T-helper 17 cell (primary cell): ENCODE measurements around the gene DUSP11. TPM values are rescaled to one million over a fixed set of nuclear protein-coding genes. Genes with fewer than 3 reads are reported as not detected.
"Not testable (repeated sequence)": the region's sequence is repeated elsewhere in the genome, so short reads cannot be mapped to it uniquely, and the experiment has no call there.

Experiments
- ATAC-seq: fragments of 150-1000 bp; cut with Tn5 transposase; 2 replicates; pipeline ENCODE4 v1.10.0; 2021; ENCODE audit warnings: mild to moderate bottlenecking, moderate library complexity
- DNase-seq, 3 donors: peaks; one replicate each; pipeline versions ENCODE4 v3.0.0 to v3.0.0-alpha.2; 2020 to 2021
- H3K9me3 ChIP-seq: one replicate; pipeline ENCODE4 v1.7.0; 2013; ENCODE audit warnings: low read length, mild to moderate bottlenecking; ENCODE audit not compliant: control insufficient read depth, poor library complexity, severe bottlenecking
- H3K27ac Mint-ChIP-seq: one replicate; pipeline ENCODE4 v1.8.0; 2022; ENCODE audit warnings: mild to moderate bottlenecking, moderate library complexity, mixed read lengths
- H3K27me3 Mint-ChIP-seq: one replicate; pipeline ENCODE4 v1.8.0; 2022; ENCODE audit warnings: mixed read lengths
- H3K36me3 Mint-ChIP-seq: one replicate; pipeline ENCODE4 v1.8.0; 2022; ENCODE audit warnings: low read depth, mixed read lengths
- H3K4me1 Mint-ChIP-seq: one replicate; pipeline ENCODE4 v1.8.0; 2022; ENCODE audit warnings: mild to moderate bottlenecking, mixed read lengths
- H3K4me3 Mint-ChIP-seq: one replicate; pipeline ENCODE4 v1.8.0; 2022; ENCODE audit warnings: mild to moderate bottlenecking, moderate library complexity, mixed read lengths
- total RNA-seq, 4 donors: library from RNA in 2 of 4; stranded (reverse) in 2 of 4; gene quantifications; one replicate each; pipeline ENCODE4 v1.2.3 and lab custom pipeline; 2022 to 2026

DUSP11 gene
- total RNA-seq, 2 donors from 2014 or later: 35.6 to 44.9 TPM

DNA sequence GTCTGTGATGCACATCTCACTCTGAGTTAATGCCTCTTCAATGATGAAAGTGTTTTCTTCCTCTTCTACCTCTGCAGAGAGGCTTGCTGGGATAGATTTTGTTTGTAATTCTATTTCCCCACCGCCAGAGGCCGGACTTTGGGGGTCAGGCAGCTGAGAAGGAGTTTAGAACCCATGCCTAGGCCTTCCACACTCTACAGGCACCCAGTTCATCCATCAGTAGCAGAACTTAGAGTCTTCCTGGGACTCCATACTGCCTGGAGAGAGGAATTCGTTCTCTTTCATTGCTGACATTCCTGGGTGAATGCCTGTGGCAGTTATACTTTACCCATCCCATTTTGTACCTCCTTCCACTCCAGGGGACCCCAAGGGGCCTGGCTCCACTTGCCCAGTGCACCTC lies 51.9 kb downstream of the DUSP11 start:
- Mint-ChIP-seq H3K4me1 (no peaks in the 10 kb centered on the region), H3K27ac (no peak overlapping the region), H3K36me3 (peaks cover 6% of the 10 kb centered on the region), H3K27me3 (no peaks in the 10 kb centered on the region), H3K4me3 (no peak overlapping the region)
- DNase-seq: no peak
- ATAC-seq: no peak
- H3K9me3 ChIP-seq: no peaks in the 10 kb centered on the region

DNA sequence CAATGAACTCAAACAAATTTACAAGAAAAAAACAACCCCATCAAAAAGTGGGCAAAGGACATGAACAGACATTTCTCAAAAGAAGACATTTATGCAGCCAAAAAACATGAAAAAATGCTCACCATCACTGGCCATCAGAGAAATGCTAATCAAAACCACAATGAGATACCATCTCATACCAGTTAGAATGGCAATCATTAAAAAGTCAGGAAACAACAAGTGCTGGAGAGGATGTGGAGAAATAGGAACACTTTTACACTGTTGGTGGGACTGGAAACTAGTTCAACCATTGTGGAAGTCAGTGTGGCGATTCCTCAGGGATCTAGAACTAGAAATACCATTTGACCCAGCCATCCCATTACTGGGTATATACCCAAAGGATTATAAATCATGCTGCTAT lies 53.2 kb downstream of the DUSP11 start:
- ATAC-seq: not testable (repeated sequence)

DNA sequence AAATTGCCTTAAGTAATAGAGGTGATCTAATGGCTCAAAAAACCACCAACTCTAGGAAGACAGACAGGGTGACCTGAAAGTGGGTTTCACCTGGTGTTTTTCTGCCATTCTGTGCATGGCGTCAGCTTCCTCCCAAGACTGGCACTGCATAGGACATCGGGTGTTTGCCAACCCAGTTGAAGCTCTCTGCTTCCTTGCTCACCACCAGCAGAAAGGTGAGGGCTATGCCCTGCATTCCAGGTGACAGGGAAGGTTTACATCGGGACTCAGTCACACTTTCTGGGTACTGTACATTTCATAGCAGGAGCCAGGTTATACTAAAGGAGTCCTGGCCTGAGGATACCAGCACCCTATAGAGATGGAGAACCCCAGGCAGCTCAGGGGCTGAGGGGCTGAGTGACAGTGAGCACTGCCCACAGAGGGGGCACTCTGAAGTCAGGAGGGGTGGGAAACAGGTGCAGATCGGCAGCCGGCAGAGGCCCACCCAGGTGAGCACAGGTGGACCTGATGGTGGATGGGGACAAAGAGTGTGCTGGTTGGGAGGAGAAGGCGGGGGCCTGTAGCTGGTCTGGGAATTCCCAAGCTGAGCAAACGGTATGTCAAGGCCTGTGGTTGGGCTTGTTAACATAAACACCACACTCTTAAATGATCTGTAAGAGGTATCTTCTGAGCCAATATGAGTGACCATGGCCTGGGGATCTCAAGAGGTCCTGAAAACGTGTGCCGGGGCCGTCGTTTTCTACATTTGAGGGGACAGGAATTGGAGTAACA lies 60.9 kb downstream of the DUSP11 start:
- ATAC-seq (no peak), DNase-seq (no peak)
- peaks cover 10% of the 10 kb centered on the region for H3K27me3 Mint-ChIP-seq
- H3K36me3 Mint-ChIP-seq: peaks cover 4% of the 10 kb centered on the region
- no peaks in the 10 kb centered on the region for H3K4me1 Mint-ChIP-seq
- no peaks in the 10 kb centered on the region for H3K9me3 ChIP-seq
- no peak overlapping the region for H3K27ac Mint-ChIP-seq
- no peak overlapping the region for H3K4me3 Mint-ChIP-seq

More for the DNA sequence above, 53.2 kb downstream of the DUSP11 start:
- not testable (repeated sequence) for DNase-seq, H3K36me3 Mint-ChIP-seq, H3K27ac Mint-ChIP-seq, H3K4me3 Mint-ChIP-seq, H3K27me3 Mint-ChIP-seq, H3K9me3 ChIP-seq, H3K4me1 Mint-ChIP-seq

DNA sequence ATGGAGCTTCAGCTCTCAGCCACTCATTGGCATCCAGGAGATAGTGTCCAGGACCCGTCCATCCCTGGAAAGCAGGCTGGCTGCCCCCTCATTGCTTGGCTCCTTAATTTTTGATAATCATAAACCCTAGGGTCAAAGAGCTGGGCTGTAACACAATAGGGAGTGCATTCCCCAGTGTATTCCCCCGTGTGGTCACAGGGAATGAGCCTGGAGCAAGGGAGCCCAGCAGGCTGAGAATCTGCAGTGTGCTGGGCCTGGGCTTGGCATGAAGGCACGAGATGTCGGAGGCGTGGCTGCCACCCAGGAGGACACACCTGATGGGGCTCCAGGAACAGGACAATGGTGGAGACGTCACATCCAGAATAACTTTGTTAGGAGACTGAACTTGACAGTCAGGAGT lies 61.5 kb downstream of the DUSP11 start:
- H3K36me3 Mint-ChIP-seq: peaks cover 4% of the 10 kb centered on the region
- H3K4me3 Mint-ChIP-seq: no peak overlapping the region
- peaks cover 10% of the 10 kb centered on the region for H3K27me3 Mint-ChIP-seq
- DNase-seq (no peak), ATAC-seq (no peak)
- H3K9me3 ChIP-seq: no peaks in the 10 kb centered on the region
- H3K4me1 Mint-ChIP-seq: no peaks in the 10 kb centered on the region
- H3K27ac Mint-ChIP-seq: no peak overlapping the region

DNA sequence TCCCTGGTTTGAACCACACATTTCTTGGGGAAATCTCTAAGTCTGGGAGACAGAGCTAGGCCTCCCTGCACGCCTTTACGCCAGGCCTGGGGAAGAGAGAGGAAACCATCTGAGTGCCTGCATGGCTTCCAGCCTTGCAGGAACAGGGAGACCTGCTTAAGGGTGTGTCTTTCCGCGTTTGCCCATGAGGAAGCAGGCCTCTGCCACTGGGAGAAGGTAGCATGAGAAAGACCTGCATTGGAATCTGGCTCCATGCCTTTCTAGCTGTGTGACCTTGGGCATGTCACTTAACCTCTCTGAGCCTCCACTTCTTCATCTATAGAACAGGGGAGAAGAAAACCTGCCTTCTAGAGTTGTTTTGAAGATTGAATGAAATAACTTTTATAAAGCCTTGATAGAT lies 62.2 kb downstream of the DUSP11 start:
- not testable (repeated sequence) for H3K36me3 Mint-ChIP-seq, H3K4me1 Mint-ChIP-seq, DNase-seq, H3K27ac Mint-ChIP-seq, H3K9me3 ChIP-seq, H3K4me3 Mint-ChIP-seq, ATAC-seq
- H3K27me3 Mint-ChIP-seq: peaks cover 10% of the 10 kb centered on the region

DNA sequence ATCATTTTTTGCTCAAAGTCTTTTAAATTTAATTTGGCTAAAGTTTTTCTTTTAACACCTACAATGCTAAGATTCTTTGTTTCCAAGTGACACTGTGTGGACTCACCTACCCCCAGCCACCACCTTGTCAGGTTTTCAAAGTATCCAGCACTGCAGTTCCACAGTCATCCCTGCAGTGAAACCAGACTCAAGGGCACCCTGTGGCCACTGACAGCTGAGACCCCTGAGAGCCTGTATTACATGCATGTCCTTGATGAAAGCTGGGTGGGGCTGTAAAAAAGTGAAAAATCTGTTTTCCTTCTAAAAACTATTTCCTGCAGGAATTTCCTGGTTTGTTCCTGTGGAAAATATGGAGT lies 62.7 kb downstream of the DUSP11 start:
- H3K9me3 ChIP-seq: no peaks in the 10 kb centered on the region
- peaks cover 10% of the 10 kb centered on the region for H3K27me3 Mint-ChIP-seq
- ATAC-seq: no peak
- no peak overlapping the region for H3K27ac Mint-ChIP-seq
- no peaks in the 10 kb centered on the region for H3K4me1 Mint-ChIP-seq
- peaks cover 4% of the 10 kb centered on the region for H3K36me3 Mint-ChIP-seq
- DNase-seq: no peak
- H3K4me3 Mint-ChIP-seq: no peak overlapping the region

DNA sequence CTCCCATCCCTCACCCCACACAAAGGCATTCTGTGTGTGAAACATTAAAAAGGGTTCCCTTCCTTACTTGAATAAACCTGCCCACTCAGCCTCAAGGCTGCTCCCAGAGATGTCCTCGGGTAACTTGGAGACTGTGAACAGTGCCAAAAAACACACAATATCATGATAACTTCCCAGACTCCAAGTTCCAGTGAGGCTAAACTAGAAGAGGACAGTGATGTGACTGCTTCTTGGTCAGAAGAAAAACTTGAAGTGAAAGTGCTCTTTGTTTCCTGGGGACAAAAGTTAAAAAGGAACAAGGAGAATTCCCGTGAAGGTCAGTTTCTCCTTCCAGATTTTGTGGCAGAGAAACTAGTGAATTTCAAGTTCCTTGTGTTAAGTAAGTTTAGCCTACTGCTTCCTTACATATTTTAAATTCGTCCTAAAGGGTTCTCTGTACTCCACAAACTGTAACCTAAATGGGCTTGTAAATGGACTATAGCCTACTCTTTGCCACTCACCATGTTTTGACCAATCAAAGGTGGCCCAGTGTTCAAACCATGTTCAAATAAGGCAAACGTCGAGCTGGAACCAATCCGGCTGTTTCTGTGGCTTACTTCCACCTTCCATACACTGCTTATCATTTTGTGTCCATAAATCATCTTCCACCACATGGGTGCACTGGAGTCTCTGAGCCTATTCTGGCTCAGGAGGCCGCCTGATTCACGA lies 63.2 kb downstream of the DUSP11 start:
- no peak for DNase-seq
- Mint-ChIP-seq H3K4me1 (no peaks in the 10 kb centered on the region), H3K27me3 (peaks cover 10% of the 10 kb centered on the region), H3K36me3 (peaks cover 4% of the 10 kb centered on the region), H3K27ac (no peak overlapping the region), H3K4me3 (no peak overlapping the region)
- H3K9me3 ChIP-seq: no peaks in the 10 kb centered on the region
- ATAC-seq: no peak

DNA sequence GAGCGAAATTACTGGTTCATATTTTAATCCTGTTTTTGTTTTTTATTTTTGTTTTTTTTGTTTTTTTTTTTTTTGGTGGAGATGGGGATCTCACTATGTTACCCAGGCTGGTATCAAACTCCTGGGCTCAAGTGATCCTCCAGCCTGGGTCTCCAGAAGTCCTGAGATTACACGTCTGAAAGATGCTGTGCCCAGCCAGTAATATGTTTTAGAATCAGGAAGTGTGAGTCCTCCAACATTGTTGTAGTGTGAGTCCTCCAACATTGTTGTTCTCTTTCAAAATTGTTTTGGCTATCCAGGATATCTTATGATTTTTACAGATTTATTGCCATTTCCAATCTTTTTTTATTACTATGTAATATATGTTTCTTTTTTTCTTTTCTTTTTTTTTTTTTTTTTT lies 65.8 kb downstream of the DUSP11 start:
- ATAC-seq (no peak), DNase-seq (no peak)
- Mint-ChIP-seq H3K4me1 (no peaks in the 10 kb centered on the region), H3K27me3 (peaks cover 30% of the 10 kb centered on the region), H3K36me3 (peaks cover 4% of the 10 kb centered on the region), H3K4me3 (no peak overlapping the region), H3K27ac (no peak overlapping the region)
- H3K9me3 ChIP-seq: no peaks in the 10 kb centered on the region

Other genes starting within 250 kb of the DUSP11 start
- not detected for gene NAT8, start 137.7 kb downstream of the DUSP11 start, total RNA-seq
- 10 to 100 TPM; 16.0 to 21.0 TPM for gene TPRKB, start 42.8 kb downstream of the DUSP11 start, total RNA-seq
- not detected for gene C2orf78, start 4.1 kb upstream of the DUSP11 start, total RNA-seq
- 10 to 100 TPM; 22.1 to 25.3 TPM for gene STAMBP, start 48.9 kb upstream of the DUSP11 start, total RNA-seq
- not detected for gene ACTG2, start 112.9 kb upstream of the DUSP11 start, total RNA-seq
- 10 to 100 TPM; 34.2 to 39.7 TPM for gene DGUOK, start 146.8 kb upstream of the DUSP11 start, total RNA-seq
- gene TET3, start 204.8 kb upstream of the DUSP11 start, total RNA-seq: 10 to 100 TPM; 20.3 to 22.5 TPM